Measurements from ENCODE around the gene COPZ1. TPM values are rescaled to one million over a fixed set of nuclear protein-coding genes. Genes with fewer than 3 reads are reported as not detected.

The COPZ1 gene
- total and polyA plus RNA-seq, 9 of the 15 experiments (the other 6 are each of a cell fraction or from before 2014, with no cell fraction given): 137 to 487 (median 233) TPM

DNA sequence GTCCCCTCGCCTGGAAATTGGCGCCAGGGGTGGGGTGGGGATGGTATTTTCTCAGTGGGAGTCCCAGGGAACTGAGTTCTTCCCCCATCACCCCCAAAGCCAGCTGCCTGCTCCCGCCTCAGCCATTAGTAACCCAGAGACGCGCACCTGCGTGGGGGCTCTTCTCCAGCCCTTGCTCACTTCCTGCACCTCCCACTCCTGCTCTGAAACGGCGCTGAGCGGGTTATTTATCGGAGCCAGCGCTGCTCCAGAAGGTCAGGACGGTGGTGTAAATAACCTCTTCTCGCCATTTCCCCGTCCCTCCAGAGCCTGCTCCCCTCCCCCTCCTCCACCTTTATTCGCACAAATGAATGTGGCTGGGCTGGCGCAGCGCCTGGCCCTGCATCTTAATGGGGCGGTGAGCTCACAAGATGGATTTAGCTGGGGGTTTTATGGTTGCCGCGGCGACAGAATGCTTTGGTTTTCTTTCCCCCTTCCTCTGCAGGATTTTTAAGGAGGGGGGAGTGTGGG is 27.1 kb downstream of the COPZ1 start (continued):
- TF ChIP-seq ZNF668 (CRISPR knock-in tag; IDR thresholded peaks at IDR 0.05): no peak
- TF ChIP-seq RBM14 (IDR thresholded peaks at IDR 0.05; ENCODE audit: borderline replicate concordance, insufficient read depth, low read depth, low read length): no peak
- no peak for TF ChIP-seq SMAD2 (IDR thresholded peaks at IDR 0.05; ENCODE audit: low read depth, low read length)
- TF ChIP-seq, protein P1, sequence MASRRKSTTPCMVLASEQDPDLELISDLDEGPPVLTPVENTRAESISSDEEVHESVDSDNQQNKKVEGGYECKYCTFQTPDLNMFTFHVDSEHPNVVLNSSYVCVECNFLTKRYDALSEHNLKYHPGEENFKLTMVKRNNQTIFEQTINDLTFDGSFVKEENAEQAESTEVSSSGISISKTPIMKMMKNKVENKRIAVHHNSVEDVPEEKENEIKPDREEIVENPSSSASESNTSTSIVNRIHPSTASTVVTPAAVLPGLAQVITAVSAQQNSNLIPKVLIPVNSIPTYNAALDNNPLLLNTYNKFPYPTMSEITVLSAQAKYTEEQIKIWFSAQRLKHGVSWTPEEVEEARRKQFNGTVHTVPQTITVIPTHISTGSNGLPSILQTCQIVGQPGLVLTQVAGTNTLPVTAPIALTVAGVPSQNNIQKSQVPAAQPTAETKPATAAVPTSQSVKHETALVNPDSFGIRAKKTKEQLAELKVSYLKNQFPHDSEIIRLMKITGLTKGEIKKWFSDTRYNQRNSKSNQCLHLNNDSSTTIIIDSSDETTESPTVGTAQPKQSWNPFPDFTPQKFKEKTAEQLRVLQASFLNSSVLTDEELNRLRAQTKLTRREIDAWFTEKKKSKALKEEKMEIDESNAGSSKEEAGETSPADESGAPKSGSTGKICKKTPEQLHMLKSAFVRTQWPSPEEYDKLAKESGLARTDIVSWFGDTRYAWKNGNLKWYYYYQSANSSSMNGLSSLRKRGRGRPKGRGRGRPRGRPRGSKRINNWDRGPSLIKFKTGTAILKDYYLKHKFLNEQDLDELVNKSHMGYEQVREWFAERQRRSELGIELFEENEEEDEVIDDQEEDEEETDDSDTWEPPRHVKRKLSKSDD (conservative IDR thresholded peaks at IDR 0.05; ENCODE audit: low read length): no peak
- TF ChIP-seq ZNF282 (CRISPR knock-in tag; IDR thresholded peaks at IDR 0.05): no peak
- TF ChIP-seq, protein P2, sequence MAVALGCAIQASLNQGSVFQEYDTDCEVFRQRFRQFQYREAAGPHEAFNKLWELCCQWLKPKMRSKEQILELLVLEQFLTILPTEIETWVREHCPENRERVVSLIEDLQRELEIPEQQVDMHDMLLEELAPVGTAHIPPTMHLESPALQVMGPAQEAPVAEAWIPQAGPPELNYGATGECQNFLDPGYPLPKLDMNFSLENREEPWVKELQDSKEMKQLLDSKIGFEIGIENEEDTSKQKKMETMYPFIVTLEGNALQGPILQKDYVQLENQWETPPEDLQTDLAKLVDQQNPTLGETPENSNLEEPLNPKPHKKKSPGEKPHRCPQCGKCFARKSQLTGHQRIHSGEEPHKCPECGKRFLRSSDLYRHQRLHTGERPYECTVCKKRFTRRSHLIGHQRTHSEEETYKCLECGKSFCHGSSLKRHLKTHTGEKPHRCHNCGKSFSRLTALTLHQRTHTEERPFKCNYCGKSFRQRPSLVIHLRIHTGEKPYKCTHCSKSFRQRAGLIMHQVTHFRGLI (CRISPR knock-in tag; IDR thresholded peaks at IDR 0.05): no peak
- no peak for TF ChIP-seq ZZZ3 (IDR thresholded peaks at IDR 0.05)
- no peak for TF ChIP-seq ZNF551 (CRISPR knock-in tag; IDR thresholded peaks at IDR 0.05)
- no peak for TF ChIP-seq HDAC3 (IDR thresholded peaks at IDR 0.05; ENCODE audit: borderline replicate concordance, partially characterized antibody)
- TF ChIP-seq MBD2 (IDR thresholded peaks at IDR 0.05; ENCODE audit: borderline replicate concordance, low read depth): peak; percentile 19; the same call in 1 of the 2 replicates
- no peak for TF ChIP-seq ZNF444 (CRISPR knock-in tag; IDR thresholded peaks at IDR 0.05)
- no peak for TF ChIP-seq ZSCAN32 (CRISPR knock-in tag; IDR thresholded peaks at IDR 0.05)
- TF ChIP-seq YBX1 (IDR thresholded peaks at IDR 0.05): no peak
- no peak for TF ChIP-seq MCM3 (IDR thresholded peaks at IDR 0.05)
- no peak for TF ChIP-seq STAG1 (CRISPR knock-in tag; IDR thresholded peaks at IDR 0.05; ENCODE audit: borderline replicate concordance)
- TF ChIP-seq, protein P3, sequence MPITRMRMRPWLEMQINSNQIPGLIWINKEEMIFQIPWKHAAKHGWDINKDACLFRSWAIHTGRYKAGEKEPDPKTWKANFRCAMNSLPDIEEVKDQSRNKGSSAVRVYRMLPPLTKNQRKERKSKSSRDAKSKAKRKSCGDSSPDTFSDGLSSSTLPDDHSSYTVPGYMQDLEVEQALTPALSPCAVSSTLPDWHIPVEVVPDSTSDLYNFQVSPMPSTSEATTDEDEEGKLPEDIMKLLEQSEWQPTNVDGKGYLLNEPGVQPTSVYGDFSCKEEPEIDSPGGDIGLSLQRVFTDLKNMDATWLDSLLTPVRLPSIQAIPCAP (CRISPR knock-in tag; IDR thresholded peaks at IDR 0.05; ENCODE audit: borderline replicate concordance): no peak
- TF ChIP-seq ZNF780A (CRISPR knock-in tag; IDR thresholded peaks at IDR 0.05): no peak
- peak in 2 of 3 experiments; percentile 35 to 67 for TF ChIP-seq YY1 (IDR thresholded peaks at IDR 0.05; ENCODE audit: borderline replicate concordance in 1 of 3, control insufficient read depth in 1 of 3, extremely low read depth in 1 of 3, insufficient read depth in 3 of 3, insufficient read length in 1 of 3, insufficient replicate concordance in 2 of 3, low read depth in 1 of 3, low read length in 2 of 3)
- no peak for TF ChIP-seq ILF3 (IDR thresholded peaks at IDR 0.05; ENCODE audit: borderline replicate concordance)
- TF ChIP-seq, protein P4, sequence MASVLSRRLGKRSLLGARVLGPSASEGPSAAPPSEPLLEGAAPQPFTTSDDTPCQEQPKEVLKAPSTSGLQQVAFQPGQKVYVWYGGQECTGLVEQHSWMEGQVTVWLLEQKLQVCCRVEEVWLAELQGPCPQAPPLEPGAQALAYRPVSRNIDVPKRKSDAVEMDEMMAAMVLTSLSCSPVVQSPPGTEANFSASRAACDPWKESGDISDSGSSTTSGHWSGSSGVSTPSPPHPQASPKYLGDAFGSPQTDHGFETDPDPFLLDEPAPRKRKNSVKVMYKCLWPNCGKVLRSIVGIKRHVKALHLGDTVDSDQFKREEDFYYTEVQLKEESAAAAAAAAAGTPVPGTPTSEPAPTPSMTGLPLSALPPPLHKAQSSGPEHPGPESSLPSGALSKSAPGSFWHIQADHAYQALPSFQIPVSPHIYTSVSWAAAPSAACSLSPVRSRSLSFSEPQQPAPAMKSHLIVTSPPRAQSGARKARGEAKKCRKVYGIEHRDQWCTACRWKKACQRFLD (CRISPR knock-in tag; IDR thresholded peaks at IDR 0.05): peak; percentile 57; the same call in 1 of the 2 replicates
- TF ChIP-seq, protein P5, sequence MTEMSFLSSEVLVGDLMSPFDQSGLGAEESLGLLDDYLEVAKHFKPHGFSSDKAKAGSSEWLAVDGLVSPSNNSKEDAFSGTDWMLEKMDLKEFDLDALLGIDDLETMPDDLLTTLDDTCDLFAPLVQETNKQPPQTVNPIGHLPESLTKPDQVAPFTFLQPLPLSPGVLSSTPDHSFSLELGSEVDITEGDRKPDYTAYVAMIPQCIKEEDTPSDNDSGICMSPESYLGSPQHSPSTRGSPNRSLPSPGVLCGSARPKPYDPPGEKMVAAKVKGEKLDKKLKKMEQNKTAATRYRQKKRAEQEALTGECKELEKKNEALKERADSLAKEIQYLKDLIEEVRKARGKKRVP (CRISPR knock-in tag; IDR thresholded peaks at IDR 0.05): no peak
